ENCODE results near the gene PODNL1.

PODNL1 gene, protein sequence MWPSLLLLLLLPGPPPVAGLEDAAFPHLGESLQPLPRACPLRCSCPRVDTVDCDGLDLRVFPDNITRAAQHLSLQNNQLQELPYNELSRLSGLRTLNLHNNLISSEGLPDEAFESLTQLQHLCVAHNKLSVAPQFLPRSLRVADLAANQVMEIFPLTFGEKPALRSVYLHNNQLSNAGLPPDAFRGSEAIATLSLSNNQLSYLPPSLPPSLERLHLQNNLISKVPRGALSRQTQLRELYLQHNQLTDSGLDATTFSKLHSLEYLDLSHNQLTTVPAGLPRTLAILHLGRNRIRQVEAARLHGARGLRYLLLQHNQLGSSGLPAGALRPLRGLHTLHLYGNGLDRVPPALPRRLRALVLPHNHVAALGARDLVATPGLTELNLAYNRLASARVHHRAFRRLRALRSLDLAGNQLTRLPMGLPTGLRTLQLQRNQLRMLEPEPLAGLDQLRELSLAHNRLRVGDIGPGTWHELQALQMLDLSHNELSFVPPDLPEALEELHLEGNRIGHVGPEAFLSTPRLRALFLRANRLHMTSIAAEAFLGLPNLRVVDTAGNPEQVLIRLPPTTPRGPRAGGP

DNA sequence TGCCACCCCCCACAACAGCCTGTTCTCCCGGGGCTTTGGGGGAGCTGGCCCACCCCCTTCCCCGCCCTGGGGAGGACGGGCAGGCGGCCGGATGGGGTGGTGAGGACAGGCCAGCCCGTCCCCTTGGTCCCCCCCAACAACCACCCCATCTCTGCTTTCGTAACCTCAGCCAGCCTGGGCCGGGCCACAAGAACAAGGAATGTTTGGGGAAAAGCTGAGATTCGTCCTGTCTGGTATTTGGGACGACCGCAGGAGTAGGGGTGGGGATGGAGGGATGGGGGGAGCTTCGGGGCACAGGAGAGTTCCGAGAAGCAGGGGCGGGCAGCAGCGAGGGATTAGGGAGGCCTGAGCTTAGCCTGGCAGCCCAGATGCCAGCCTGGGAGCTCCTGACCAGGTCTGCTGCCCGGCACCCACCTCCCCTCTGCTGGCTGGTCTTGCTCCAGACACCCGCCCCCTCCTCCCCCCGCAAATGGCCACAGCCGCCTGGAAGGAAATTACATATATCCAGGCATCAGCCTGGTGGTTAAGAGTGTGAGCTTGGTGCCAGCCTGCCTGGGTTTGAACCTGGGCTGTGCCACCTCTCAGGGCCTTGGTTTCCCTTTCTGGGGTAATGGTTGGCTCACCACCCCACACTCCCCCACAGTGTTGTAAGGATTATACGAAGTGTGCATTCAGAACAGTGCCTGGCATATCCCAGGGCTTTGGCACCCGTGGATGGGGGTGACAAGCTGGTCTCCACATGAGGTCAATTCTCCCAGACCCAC, at the start of gene PODNL1:
PODNL1 (minus strand) TSS at position 117 of the 764 bp plus-strand sequence. CDS start 236 bp downstream, outside the sequence.
- TF ChIP-seq, protein P1, sequence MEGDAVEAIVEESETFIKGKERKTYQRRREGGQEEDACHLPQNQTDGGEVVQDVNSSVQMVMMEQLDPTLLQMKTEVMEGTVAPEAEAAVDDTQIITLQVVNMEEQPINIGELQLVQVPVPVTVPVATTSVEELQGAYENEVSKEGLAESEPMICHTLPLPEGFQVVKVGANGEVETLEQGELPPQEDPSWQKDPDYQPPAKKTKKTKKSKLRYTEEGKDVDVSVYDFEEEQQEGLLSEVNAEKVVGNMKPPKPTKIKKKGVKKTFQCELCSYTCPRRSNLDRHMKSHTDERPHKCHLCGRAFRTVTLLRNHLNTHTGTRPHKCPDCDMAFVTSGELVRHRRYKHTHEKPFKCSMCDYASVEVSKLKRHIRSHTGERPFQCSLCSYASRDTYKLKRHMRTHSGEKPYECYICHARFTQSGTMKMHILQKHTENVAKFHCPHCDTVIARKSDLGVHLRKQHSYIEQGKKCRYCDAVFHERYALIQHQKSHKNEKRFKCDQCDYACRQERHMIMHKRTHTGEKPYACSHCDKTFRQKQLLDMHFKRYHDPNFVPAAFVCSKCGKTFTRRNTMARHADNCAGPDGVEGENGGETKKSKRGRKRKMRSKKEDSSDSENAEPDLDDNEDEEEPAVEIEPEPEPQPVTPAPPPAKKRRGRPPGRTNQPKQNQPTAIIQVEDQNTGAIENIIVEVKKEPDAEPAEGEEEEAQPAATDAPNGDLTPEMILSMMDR (IDR thresholded peaks at IDR 0.05; ENCODE audit: unreplicated experiment in 3 of 3) = no peak
- peak within 1 kb of the TSS in 1 of 3 experiments; percentile 11 for H3K4me3 Mint-ChIP-seq
- H3K36me3 Mint-ChIP-seq (ENCODE audit: low read depth) = no peaks in the 10 kb centered on the region
- H3K9me3 Mint-ChIP-seq = no peaks in the 10 kb centered on the region
- H3K4me1 Mint-ChIP-seq = peaks cover 5% of the 10 kb centered on the region
- peaks cover 20% of the 10 kb centered on the region for H3K27me3 Mint-ChIP-seq (ENCODE audit: low read depth)
- H3K27ac Mint-ChIP-seq = no peak within 1 kb of the TSS

DNA sequence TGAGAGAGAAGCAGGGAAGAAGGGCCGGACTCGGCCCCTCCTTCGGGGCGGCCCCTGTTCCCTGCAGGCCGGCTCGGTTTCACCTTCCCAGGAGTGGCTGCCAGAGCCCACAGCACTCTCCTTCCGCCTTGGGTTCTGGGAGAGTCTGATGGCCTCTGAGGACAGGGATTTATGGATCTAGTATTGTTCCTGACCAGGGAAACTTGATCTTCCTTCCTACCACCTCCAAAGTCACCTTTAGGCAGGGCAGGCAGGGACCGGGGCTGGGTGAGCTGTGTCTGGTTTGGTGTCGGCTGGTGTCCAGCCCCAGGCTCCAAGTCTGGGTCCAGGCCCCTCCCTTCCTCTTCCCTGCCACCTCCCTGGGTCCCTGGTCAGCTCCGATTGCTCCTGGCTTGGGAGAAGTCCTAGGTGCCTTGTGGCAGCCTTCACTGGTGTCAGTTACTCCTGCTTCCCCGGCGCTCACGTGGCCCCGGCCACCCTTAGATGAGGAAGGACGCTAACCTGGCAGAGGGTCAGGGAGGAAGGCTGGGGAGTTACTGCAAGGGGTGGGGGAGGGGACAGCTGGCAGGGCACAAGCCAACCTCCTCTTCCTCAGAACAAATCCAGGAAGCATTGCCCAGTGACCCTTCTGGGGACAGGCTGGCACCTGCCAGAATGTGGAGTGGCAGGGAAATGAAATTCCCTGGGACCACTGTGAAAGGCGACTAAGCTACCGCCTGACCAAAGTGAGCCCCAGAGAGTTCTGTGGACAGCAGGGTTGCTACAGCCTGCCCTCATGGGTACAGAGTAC, 49.1 kb upstream of the PODNL1 start:
- H3K9me3 Mint-ChIP-seq = no peaks in the 10 kb centered on the region
- peaks cover 20% of the 10 kb centered on the region for H3K36me3 Mint-ChIP-seq (ENCODE audit: low read depth)
- TF ChIP-seq, protein P1 (IDR thresholded peaks at IDR 0.05; ENCODE audit: unreplicated experiment in 3 of 3) = no peak
- peaks cover 3% of the 10 kb centered on the region for H3K27me3 Mint-ChIP-seq (ENCODE audit: low read depth)
- H3K4me3 Mint-ChIP-seq = peak overlapping the region in 2 of 3 experiments; percentile 21 to 37
- H3K27ac Mint-ChIP-seq = peak overlapping the region; percentile 71 to 87 (median 72)
- peaks cover 22% of the 10 kb centered on the region for H3K4me1 Mint-ChIP-seq

DNA sequence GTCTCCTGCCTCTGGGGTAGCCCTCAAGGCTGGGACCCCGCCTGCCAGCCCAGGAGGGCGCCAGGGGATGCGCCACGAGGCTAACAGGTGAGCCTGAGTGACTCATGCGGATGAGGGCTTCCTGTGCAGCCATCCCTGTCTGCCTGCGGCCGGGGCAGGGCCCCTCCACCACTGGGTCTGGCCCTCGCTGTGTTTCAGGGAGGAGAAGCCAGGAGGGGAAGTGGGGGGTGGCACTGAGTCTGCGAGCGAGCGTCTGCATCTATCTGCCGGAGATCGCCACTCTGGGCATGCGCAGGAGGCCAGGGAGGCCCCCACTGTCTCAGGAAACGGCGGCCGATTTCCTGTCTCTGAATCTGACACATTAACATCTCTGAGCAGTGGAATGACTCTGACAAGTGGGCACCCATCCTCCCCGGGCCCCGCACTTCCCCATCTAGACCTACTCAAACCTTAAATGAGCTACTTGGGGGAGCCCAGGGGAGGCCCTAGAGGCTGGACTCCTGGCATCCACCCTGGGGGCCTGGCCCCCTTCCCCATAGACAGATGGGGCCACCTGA, 48.2 kb upstream of the PODNL1 start:
- Mint-ChIP-seq H3K4me3 (peak overlapping the region; percentile 27 to 39 (median 32)), H3K27ac (peak overlapping the region; percentile 71 to 89 (median 87)), H3K4me1 (peaks cover 22% of the 10 kb centered on the region), H3K36me3 (ENCODE audit: low read depth) (peaks cover 22% of the 10 kb centered on the region), H3K9me3 (no peaks in the 10 kb centered on the region), H3K27me3 (ENCODE audit: low read depth) (peaks cover 3% of the 10 kb centered on the region)
- TF ChIP-seq, protein P1 (IDR thresholded peaks at IDR 0.05; ENCODE audit: unreplicated experiment in 3 of 3) = no peak

DNA sequence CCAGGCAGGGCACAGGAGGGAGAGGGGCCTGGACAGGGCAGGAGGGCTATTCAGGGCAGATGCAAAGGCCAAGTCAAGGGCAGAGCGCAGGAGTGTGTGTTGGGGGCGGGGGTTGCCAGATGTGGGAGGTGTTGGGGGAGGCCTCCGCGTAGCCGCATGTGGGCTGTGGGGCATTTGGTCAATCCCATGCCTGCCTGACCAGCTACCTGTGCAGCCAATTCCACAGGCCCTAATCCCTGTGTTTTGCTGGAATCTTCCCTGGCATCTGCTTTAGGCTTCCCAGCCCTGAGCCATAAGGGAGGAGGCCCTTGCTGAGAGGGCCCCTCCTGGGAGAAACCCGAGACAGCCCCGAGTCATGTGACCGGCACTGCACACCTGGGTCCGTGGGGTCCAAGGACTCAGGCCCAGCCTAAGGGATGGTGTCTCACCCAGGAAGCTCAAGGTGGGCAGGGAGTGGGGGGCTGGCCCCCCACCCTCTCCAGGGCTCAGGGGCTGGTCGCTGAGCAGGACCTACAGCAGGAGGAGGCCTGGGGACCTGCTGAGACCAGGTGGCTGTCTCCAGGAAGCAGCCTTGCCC, 47.6 kb upstream of the PODNL1 start:
- Mint-ChIP-seq H3K4me1 (peaks cover 22% of the 10 kb centered on the region), H3K9me3 (no peaks in the 10 kb centered on the region)

More for the DNA sequence above, 47.6 kb upstream of the PODNL1 start:
- peaks cover 17% of the 10 kb centered on the region for H3K36me3 Mint-ChIP-seq (ENCODE audit: low read depth)
- peaks cover 3% of the 10 kb centered on the region for H3K27me3 Mint-ChIP-seq (ENCODE audit: low read depth)
- TF ChIP-seq, protein P1 (IDR thresholded peaks at IDR 0.05; ENCODE audit: unreplicated experiment in 3 of 3) = no peak
- H3K4me3 Mint-ChIP-seq = no peak overlapping the region
- H3K27ac Mint-ChIP-seq = peak overlapping the region; percentile 51 to 76 (median 62)
